ENCODE measurements around the gene GCGR.

Gene GCGR

GRCh38 chr17:81822312-81822637 lies 18.3 kb downstream of the GCGR start:
- TF ChIP-seq FOXP2 (optimal IDR thresholded peaks at IDR 0.05; ENCODE audit: borderline replicate concordance, extremely low read depth, extremely low read length, insufficient read depth) (no peak), POLR2AphosphoS5 (IDR thresholded peaks at IDR 0.05; ENCODE audit: low read depth, low read length) (no peak), TAF1 (IDR thresholded peaks at IDR 0.05; ENCODE audit: borderline replicate concordance, insufficient read depth, low read length) (no peak), REST (IDR thresholded peaks at IDR 0.05; ENCODE audit: insufficient read depth in 1 of 2, low read depth in 2 of 2, low read length in 2 of 2) (no peak), SIN3A (IDR thresholded peaks at IDR 0.05; ENCODE audit: borderline replicate concordance, insufficient read depth, low read length) (no peak)

GRCh38 chr17:81822996-81823819 lies 19.3 kb downstream of the GCGR start:
- TF ChIP-seq REST (IDR thresholded peaks at IDR 0.05; ENCODE audit: insufficient read depth in 1 of 2, low read depth in 2 of 2, low read length in 2 of 2) (no peak), FOXP2 (optimal IDR thresholded peaks at IDR 0.05; ENCODE audit: borderline replicate concordance, extremely low read depth, extremely low read length, insufficient read depth) (no peak), POLR2AphosphoS5 (IDR thresholded peaks at IDR 0.05; ENCODE audit: low read depth, low read length) (no peak), SIN3A (IDR thresholded peaks at IDR 0.05; ENCODE audit: borderline replicate concordance, insufficient read depth, low read length) (no peak), TAF1 (IDR thresholded peaks at IDR 0.05; ENCODE audit: borderline replicate concordance, insufficient read depth, low read length) (no peak)

GRCh38 chr17:81823820-81824550 lies 20.0 kb downstream of the GCGR start:
- no peak for TF ChIP-seq POLR2AphosphoS5 (IDR thresholded peaks at IDR 0.05; ENCODE audit: low read depth, low read length)
- TF ChIP-seq SIN3A (IDR thresholded peaks at IDR 0.05; ENCODE audit: borderline replicate concordance, insufficient read depth, low read length): no peak
- no peak for TF ChIP-seq REST (IDR thresholded peaks at IDR 0.05; ENCODE audit: insufficient read depth in 1 of 2, low read depth in 2 of 2, low read length in 2 of 2)
- TF ChIP-seq FOXP2 (optimal IDR thresholded peaks at IDR 0.05; ENCODE audit: borderline replicate concordance, extremely low read depth, extremely low read length, insufficient read depth): no peak
- TF ChIP-seq TAF1 (IDR thresholded peaks at IDR 0.05; ENCODE audit: borderline replicate concordance, insufficient read depth, low read length): no peak

- TF ChIP-seq SIN3A (IDR thresholded peaks at IDR 0.05; ENCODE audit: borderline replicate concordance, insufficient read depth, low read length): no peak
- TF ChIP-seq FOXP2 (optimal IDR thresholded peaks at IDR 0.05; ENCODE audit: borderline replicate concordance, extremely low read depth, extremely low read length, insufficient read depth): no peak
- TF ChIP-seq REST (IDR thresholded peaks at IDR 0.05; ENCODE audit: insufficient read depth in 1 of 2, low read depth in 2 of 2, low read length in 2 of 2): no peak
- TF ChIP-seq TAF1 (IDR thresholded peaks at IDR 0.05; ENCODE audit: borderline replicate concordance, insufficient read depth, low read length): no peak
- no peak for TF ChIP-seq POLR2AphosphoS5 (IDR thresholded peaks at IDR 0.05; ENCODE audit: low read depth, low read length)
Measured at GRCh38 chr17:81824595-81824994, 20.6 kb downstream of the GCGR start.

All from PFSK-1 (cell line).